OCI-LY7 (cell line): Measurements from ENCODE around the gene PLCL2. TPM values are rescaled to one million over a fixed set of nuclear protein-coding genes. Genes with fewer than 3 reads are reported as not detected.

ENCODE experiments used
- BruUV-seq: library from RNA; stranded (reverse); fragments of 400-500 nt; replicated peaks from 2 replicates; lab custom pipeline; 2021; lab: Mats Ljungman, UMichigan
- CTCF ChIA-PET: fragments of 300-600 bp; sonication (Branson Sonifier 250); formaldehyde crosslinking; loops from one replicate; lab custom pipeline; 2022; ENCODE audit warnings: antibody characterized with exemption; ENCODE audit not compliant: unreplicated experiment; lab: Charles Lee
- POLR2A ChIA-PET: fragments of 300-600 bp; sonication (Branson Sonifier 250); formaldehyde crosslinking; loops from one replicate; lab custom pipeline; 2022; ENCODE audit warnings: antibody characterized with exemption; lab: Charles Lee
- DNase-seq: peaks from one replicate; pipeline ENCODE4 v3.0.0-alpha.2; 2015; ENCODE audit warnings: low spot score
- H2AFZ ChIP-seq: fragments of 200-600 bp; sonication (generic), shearing (Covaris generic); 2 replicates; pipeline ENCODE4 v1.6.1; 2014; ENCODE audit warnings: mild to moderate bottlenecking, antibody characterized with exemption, low read length, moderate library complexity
- H3K27ac ChIP-seq: fragments of 200-600 bp; sonication (generic); 2 replicates; pipeline ENCODE4 v1.5.1; 2014; ENCODE audit warnings: mixed run types, low read depth, mild to moderate bottlenecking, moderate library complexity, low read length, inconsistent platforms; ENCODE audit not compliant: poor library complexity, severe bottlenecking
- H3K36me3 ChIP-seq: fragments of 200-600 bp; sonication (generic); 2 replicates; pipeline ENCODE4 v1.6.1; 2014; ENCODE audit warnings: mild to moderate bottlenecking, antibody characterized with exemption, low read length, moderate library complexity, mixed read lengths; ENCODE audit not compliant: insufficient read depth
- H3K4me1 ChIP-seq: fragments of 200-600 bp; sonication (generic); 2 replicates; pipeline ENCODE4 v1.5.1; 2014; ENCODE audit warnings: mild to moderate bottlenecking, low read length; ENCODE audit not compliant: insufficient read depth, poor library complexity, severe bottlenecking
- H3K4me2 ChIP-seq: fragments of 200-600 bp; sonication (generic); 2 replicates; pipeline ENCODE4 v1.6.1; 2014; ENCODE audit warnings: mild to moderate bottlenecking, low read length
- H3K4me3 ChIP-seq: fragments of 200-600 bp; sonication (generic); 2 replicates; pipeline ENCODE4 v1.5.1; 2014; ENCODE audit warnings: mild to moderate bottlenecking, low read depth, low read length; ENCODE audit not compliant: poor library complexity, severe bottlenecking
- H3K79me2 ChIP-seq: fragments of 200-600 bp; sonication (generic); 2 replicates; pipeline ENCODE4 v1.6.1; 2016; ENCODE audit warnings: low read depth, mild to moderate bottlenecking, low read length, moderate library complexity, mixed read lengths; ENCODE audit not compliant: insufficient read depth
- H3K9me2 ChIP-seq: fragments of 200-600 bp; sonication (generic); 2 replicates; pipeline ENCODE4 v1.6.1; 2016; ENCODE audit warnings: mild to moderate bottlenecking, low read length, mixed read lengths; ENCODE audit not compliant: insufficient read depth
- H3K9me3 ChIP-seq: fragments of 200-600 bp; sonication (generic); 2 replicates; pipeline ENCODE4 v1.6.1; 2014; ENCODE audit warnings: mild to moderate bottlenecking, mixed run types, low read length, mixed read lengths
- H4K20me1 ChIP-seq: fragments of 200-600 bp; sonication (generic); 2 replicates; pipeline ENCODE4 v1.6.1; 2014; ENCODE audit warnings: mild to moderate bottlenecking, antibody characterized with exemption, low read length, moderate library complexity, mixed read lengths; ENCODE audit not compliant: insufficient read depth
- EZH2phosphoT487 ChIP-seq: fragments of 200-600 bp; sonication (generic); IDR thresholded peaks from 2 replicates; pipeline ENCODE4 v1.6.1; 2018; ENCODE audit warnings: low read depth, borderline replicate concordance, mild to moderate bottlenecking, mixed run types, antibody characterized with exemption, low read length, moderate library complexity, mixed read lengths
- intact Hi-C: fragments of 100-400 bp; cut with micrococcal nuclease; formaldehyde crosslinking; loops from one replicate; pipeline ENCODE4 v1.10.0; 2022; ENCODE audit not compliant: unreplicated experiment
- total RNA-seq, 2 experiments: library from RNA; depleted of rRNA in 1 of 2; stranded (reverse); fragments of >200 nt in 1 of 2; shearing (Covaris generic) in 1 of 2; gene quantifications; 2 replicates each; pipeline ENCODE4 v1.2.3, GENCODE V29; 2014 to 2022
- TF ChIP-seq, protein P1 (sequence below): fragments of 200-600 bp; sonication (generic); conservative IDR thresholded peaks from 2 replicates; pipeline ENCODE4 v1.5.1; 2014; ENCODE audit warnings: mild to moderate bottlenecking, antibody characterized with exemption, low read length, moderate library complexity, mixed read lengths

The PLCL2 gene
- total RNA-seq, 2 experiments from 2014 or later, result 34.1 to 41.6 TPM

DNA sequence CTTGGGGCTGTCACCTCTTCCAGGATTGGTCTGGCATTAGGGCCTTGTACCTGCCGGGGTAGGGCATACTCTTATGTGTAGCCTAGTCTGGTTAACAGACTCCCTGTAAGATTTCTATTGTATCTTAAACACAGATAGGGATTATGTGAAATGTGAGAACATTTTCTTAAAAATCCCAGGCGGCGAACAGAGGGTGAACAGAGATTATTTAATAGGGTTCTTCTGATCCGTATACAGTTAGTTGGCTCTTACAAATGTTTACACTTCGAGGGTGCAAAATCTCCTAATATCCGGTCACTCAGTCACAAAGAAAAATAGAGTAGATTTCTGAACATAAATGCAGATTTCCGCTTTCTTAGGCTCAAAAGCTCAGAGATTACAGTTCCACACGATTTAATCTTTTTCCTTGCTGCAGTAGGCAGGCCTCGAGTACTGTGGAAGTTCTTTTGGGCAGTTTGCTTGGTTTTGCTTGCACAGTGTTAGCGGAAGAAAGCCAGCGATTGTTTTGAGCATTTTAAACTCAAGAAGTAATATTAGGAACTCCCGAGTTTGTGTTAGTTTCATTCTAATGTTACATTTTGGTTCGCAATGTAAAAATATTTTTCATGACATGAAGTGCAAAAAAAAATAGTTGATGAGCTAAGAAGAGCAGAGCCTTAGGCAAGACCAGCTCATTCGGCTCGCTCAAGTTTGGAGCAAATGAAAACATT is 993 bp downstream of the PLCL2 start:
- ChIA-PET POLR2A (interaction anchor here (0.6 to 7.5 kb wide), 14 partner anchors 11 to 603 kb away, joined by 3 to 96 read pairs (median 4); no protein-coding TSS in a partner anchor), CTCF (interaction anchor here (1.4 kb wide), 1 partner anchor 11 kb away, joined by 7 read pairs; no protein-coding TSS in a partner anchor)
- H3K9me3 ChIP-seq, result no peaks in the 10 kb centered on the region
- H3K4me2 ChIP-seq, result peak overlapping the region; percentile 86
- H2AFZ ChIP-seq, result peak overlapping the region; percentile 7; the same call in 1 of the 2 replicates
- H3K4me1 ChIP-seq, result peaks cover 38% of the 10 kb centered on the region
- no peak for TF ChIP-seq EZH2phosphoT487
- TF ChIP-seq, protein P1, sequence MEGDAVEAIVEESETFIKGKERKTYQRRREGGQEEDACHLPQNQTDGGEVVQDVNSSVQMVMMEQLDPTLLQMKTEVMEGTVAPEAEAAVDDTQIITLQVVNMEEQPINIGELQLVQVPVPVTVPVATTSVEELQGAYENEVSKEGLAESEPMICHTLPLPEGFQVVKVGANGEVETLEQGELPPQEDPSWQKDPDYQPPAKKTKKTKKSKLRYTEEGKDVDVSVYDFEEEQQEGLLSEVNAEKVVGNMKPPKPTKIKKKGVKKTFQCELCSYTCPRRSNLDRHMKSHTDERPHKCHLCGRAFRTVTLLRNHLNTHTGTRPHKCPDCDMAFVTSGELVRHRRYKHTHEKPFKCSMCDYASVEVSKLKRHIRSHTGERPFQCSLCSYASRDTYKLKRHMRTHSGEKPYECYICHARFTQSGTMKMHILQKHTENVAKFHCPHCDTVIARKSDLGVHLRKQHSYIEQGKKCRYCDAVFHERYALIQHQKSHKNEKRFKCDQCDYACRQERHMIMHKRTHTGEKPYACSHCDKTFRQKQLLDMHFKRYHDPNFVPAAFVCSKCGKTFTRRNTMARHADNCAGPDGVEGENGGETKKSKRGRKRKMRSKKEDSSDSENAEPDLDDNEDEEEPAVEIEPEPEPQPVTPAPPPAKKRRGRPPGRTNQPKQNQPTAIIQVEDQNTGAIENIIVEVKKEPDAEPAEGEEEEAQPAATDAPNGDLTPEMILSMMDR, result no peak
- peak; percentile 73 for DNase-seq
- BruUV-seq, result no TSS peak
- peak overlapping the region; percentile 76 for H3K4me3 ChIP-seq
- H4K20me1 ChIP-seq, result peaks cover 16% of the 10 kb centered on the region; the same call in 1 of the 2 replicates
- H3K27ac ChIP-seq, result peak overlapping the region; percentile 79
- no peaks in the 10 kb centered on the region for H3K36me3 ChIP-seq
- H3K9me2 ChIP-seq, result no peaks in the 10 kb centered on the region
- H3K79me2 ChIP-seq, result peaks cover 56% of the 10 kb centered on the region
- intact Hi-C loops, result loop anchor here (1.0 to 2.0 kb wide), 3 partner anchors 43 to 347 kb away; no protein-coding TSS in a partner anchor

DNA sequence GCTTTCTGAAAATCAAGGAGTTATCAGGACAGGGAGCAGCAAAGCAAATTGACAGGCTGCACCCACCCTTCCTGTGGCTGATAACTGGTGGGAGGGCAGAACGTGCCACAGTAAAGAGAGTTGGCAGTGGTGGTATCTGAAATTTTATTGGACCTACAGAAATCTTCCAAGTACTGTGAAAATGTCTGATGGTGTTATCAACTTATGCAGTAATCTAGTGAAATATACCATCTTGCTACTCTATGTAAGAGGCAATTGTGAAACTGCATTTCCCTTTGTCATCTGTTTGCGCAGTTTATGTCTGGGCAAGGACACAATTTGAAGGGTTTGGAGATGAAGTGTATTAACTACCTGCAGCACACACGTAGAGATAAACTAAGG is 1.5 kb downstream of the PLCL2 start:
- no peak for DNase-seq
- Histone ChIP-seq H4K20me1 (peaks cover 16% of the 10 kb centered on the region; the same call in 1 of the 2 replicates), H3K9me3 (no peaks in the 10 kb centered on the region), H3K79me2 (peaks cover 61% of the 10 kb centered on the region), H2AFZ (no peak overlapping the region; the same call in 1 of the 2 replicates), H3K4me3 (peak overlapping the region; percentile 76), H3K9me2 (no peaks in the 10 kb centered on the region), H3K36me3 (no peaks in the 10 kb centered on the region), H3K27ac (peak overlapping the region; percentile 79), H3K4me2 (peak overlapping the region; percentile 86), H3K4me1 (peaks cover 43% of the 10 kb centered on the region)
- BruUV-seq, result no TSS peak
- ChIA-PET POLR2A (interaction anchor here (0.6 to 7.5 kb wide), 10 partner anchors 11 to 604 kb away, joined by 3 to 96 read pairs (median 6); no protein-coding TSS in a partner anchor), CTCF (interaction anchor here (1.4 kb wide), 1 partner anchor 10 kb away, joined by 7 read pairs; no protein-coding TSS in a partner anchor)
- intact Hi-C loops, result no loop called here
- TF ChIP-seq, protein P1, result no peak
- no peak for TF ChIP-seq EZH2phosphoT487
